Measurements from ENCODE around the gene SHH. TPM values are rescaled to one million over a fixed set of nuclear protein-coding genes. Genes with fewer than 3 reads are reported as not detected.
A peak's percentile ranks its signal among the peaks of the same experiment; 100 is the strongest.

Gene SHH
- total and polyA plus RNA-seq, 2 of the 4 experiments (the other 2 are of a cell fraction), result under 0.01 to 0.03 TPM

DNA sequence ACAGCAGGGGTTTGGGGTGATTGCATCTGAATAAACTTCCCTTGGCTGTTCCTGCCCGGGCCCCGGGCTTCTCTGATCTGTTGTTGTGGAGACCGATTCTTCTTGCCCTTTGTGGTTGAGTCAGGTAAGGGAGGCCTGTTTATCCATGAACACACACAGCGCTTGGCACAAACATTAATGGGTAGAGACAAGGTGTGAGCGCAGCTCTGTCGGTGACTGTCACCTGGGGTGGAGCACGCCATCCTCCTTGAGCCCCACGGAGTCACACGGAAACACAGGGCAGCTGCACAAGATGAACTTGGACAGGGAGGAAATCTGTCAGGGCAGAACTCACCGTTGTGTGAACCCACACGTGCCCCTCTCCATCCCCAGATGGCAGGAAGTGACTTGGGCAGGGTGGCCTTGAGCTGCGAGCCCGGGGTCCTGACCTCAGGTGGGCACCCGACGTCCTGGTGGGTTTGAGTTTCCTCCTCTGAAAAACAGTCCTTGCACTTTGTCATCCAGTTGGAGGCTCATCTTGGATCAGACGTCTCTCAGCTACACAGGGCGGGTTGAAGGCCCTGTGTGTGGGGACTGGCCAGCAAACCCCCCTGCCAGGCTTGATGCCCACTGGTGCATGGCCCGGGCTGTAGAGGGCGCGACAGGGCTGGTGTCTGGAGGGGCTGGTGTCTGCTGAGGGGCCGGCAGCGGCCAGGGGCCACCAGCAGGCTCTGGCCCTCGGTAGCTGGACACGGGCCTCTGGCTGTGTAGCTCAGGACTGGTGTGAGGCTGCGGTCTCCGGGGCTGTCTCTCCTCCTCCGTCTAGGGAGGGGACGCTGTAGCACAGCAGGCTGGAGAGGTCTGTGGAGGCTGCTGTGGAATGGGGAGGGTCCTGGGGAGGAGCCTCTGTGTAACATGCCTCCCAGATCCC, 24.2 kb upstream of the SHH start:
- no peak overlapping the region for H3K27ac ChIP-seq (ENCODE audit: insufficient read depth, low read length)
- ATAC-seq (ENCODE audit: low read depth) (no peak), DNase-seq (no peak)
- CTCF ChIA-PET, result no interaction called here
- H4K8ac ChIP-seq (ENCODE audit: low read depth in 2 of 2, low read length in 2 of 2), result no peak overlapping the region
- H2AK9ac ChIP-seq (replicated peaks; ENCODE audit: low read depth, low read length, poor library complexity), result peak overlapping the region; percentile 78
- no peak overlapping the region for H3K4me2 ChIP-seq (ENCODE audit: low read depth, low read length)
- no peak overlapping the region for H3K9ac ChIP-seq (ENCODE audit: low read depth, low read length)
- H2AK5ac ChIP-seq (ENCODE audit: low read depth, low read length), result no peak overlapping the region
- H3K18ac ChIP-seq (ENCODE audit: low read depth, low read length), result no peak overlapping the region
- no peaks in the 10 kb centered on the region for H3K9me1 ChIP-seq (ENCODE audit: insufficient read depth, low read length)
- H3K79me1 ChIP-seq (ENCODE audit: low read depth in 1 of 2, low read length in 2 of 2), result no peaks in the 10 kb centered on the region
- no peak overlapping the region for H2BK120ac ChIP-seq (ENCODE audit: low read depth, low read length)
- H3K56ac ChIP-seq (ENCODE audit: extremely low read depth, insufficient read depth, low read length), result no peak overlapping the region
- no peak overlapping the region for H4K5ac ChIP-seq (ENCODE audit: low read depth, low read length)
- H2BK15ac ChIP-seq (ENCODE audit: low read depth, low read length), result no peak overlapping the region
- POLR2A ChIA-PET (ENCODE audit: unreplicated experiment), result no interaction called here
- peaks cover 7% of the 10 kb centered on the region; the same call in 1 of the 2 replicates for H3K9me3 ChIP-seq (ENCODE audit: control insufficient read depth, insufficient read depth, low read length)
- WGBS, 2 experiments (ENCODE audit: extremely low coverage in 2 of 2, insufficient read length in 1 of 2), result 70% methylated on average over 2 of the region's 28 CpGs; no CpG with 5 or more reads in 1 of the 2 experiments
- H2BK5ac ChIP-seq (ENCODE audit: low read depth, low read length, poor library complexity, severe bottlenecking), result no peak overlapping the region
- no TSS peak for BruUV-seq (replicated peaks)
- TF ChIP-seq, protein P1, sequence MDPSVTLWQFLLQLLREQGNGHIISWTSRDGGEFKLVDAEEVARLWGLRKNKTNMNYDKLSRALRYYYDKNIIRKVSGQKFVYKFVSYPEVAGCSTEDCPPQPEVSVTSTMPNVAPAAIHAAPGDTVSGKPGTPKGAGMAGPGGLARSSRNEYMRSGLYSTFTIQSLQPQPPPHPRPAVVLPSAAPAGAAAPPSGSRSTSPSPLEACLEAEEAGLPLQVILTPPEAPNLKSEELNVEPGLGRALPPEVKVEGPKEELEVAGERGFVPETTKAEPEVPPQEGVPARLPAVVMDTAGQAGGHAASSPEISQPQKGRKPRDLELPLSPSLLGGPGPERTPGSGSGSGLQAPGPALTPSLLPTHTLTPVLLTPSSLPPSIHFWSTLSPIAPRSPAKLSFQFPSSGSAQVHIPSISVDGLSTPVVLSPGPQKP (IDR thresholded peaks at IDR 0.05; ENCODE audit: borderline replicate concordance, low read depth, low read length), result no peak
- TF ChIP-seq MXI1 (IDR thresholded peaks at IDR 0.05; ENCODE audit: borderline replicate concordance, low read depth, low read length) (no peak), BHLHE40 (IDR thresholded peaks at IDR 0.05; ENCODE audit: low read depth, low read length) (no peak), MAFK (IDR thresholded peaks at IDR 0.05; ENCODE audit: low read depth, low read length) (no peak), SMC3 (IDR thresholded peaks at IDR 0.05; ENCODE audit: low read depth, low read length) (no peak), CEBPB (IDR thresholded peaks at IDR 0.05; ENCODE audit: low read depth, low read length) (no peak), RCOR1 (IDR thresholded peaks at IDR 0.05; ENCODE audit: insufficient replicate concordance, low read length) (no peak), RAD21 (IDR thresholded peaks at IDR 0.05; ENCODE audit: low read length) (no peak), NFE2L2 (IDR thresholded peaks at IDR 0.05; ENCODE audit: low read depth, low read length) (no peak)
- TF ChIP-seq, protein P2, sequence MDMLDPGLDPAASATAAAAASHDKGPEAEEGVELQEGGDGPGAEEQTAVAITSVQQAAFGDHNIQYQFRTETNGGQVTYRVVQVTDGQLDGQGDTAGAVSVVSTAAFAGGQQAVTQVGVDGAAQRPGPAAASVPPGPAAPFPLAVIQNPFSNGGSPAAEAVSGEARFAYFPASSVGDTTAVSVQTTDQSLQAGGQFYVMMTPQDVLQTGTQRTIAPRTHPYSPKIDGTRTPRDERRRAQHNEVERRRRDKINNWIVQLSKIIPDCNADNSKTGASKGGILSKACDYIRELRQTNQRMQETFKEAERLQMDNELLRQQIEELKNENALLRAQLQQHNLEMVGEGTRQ (IDR thresholded peaks at IDR 0.05; ENCODE audit: low read depth, low read length), result no peak
- H3K4ac ChIP-seq (ENCODE audit: low read depth, low read length), result no peak overlapping the region
- no peaks in the 10 kb centered on the region for H3K4me1 ChIP-seq (ENCODE audit: control insufficient read depth, insufficient read depth, low read length)
- dilution Hi-C loops (cut with HindIII; ENCODE audit: low sequenced_read_pairs, unreplicated experiment) (no loop called here), in situ Hi-C loops (cut with MboI; ENCODE audit: low sequenced_read_pairs) (no loop called here), intact Hi-C loops (cut with micrococcal nuclease) (no loop called here)
- H3K4me3 ChIP-seq (ENCODE audit: insufficient read depth, low read depth, low read length), result no peak overlapping the region
- H4K91ac ChIP-seq (ENCODE audit: insufficient read depth, low read depth, low read length), result no peak overlapping the region
- peak overlapping the region; percentile 43 for H2AFZ ChIP-seq (replicated peaks; ENCODE audit: low read length, poor library complexity)
- H3K27me3 ChIP-seq (ENCODE audit: control insufficient read depth, insufficient read depth, low read length), result no peaks in the 10 kb centered on the region
- H2BK20ac ChIP-seq (ENCODE audit: low read depth, low read length), result no peak overlapping the region
- H4K20me1 ChIP-seq (ENCODE audit: insufficient read depth, low read length), result no peaks in the 10 kb centered on the region
- no peaks in the 10 kb centered on the region for H3K36me3 ChIP-seq (ENCODE audit: control insufficient read depth, insufficient read depth, low read length)
- no peak overlapping the region for H3K14ac ChIP-seq (replicated peaks; ENCODE audit: low read depth, low read length)
- H3K23ac ChIP-seq (ENCODE audit: low read depth, low read length), result no peak overlapping the region
